HUES6 (cell line): ENCODE results near the gene DHRS1.

Experiments
- H3K27ac ChIP-seq: 2 replicates; pipeline ENCODE4 v1.7.0; 2013; ENCODE audit warnings: low read depth, mild to moderate bottlenecking, low read length, inconsistent platforms
- H3K27me3 ChIP-seq: 2 replicates; pipeline ENCODE4 v1.6.1; 2013; ENCODE audit warnings: low read length; ENCODE audit not compliant: control insufficient read depth, insufficient read depth
- H3K36me3 ChIP-seq: 2 replicates; pipeline ENCODE4 v1.6.1; 2013; ENCODE audit warnings: low read length; ENCODE audit not compliant: control insufficient read depth, insufficient read depth
- H3K4me1 ChIP-seq: 2 replicates; pipeline ENCODE4 v1.6.1; 2013; ENCODE audit warnings: low read length; ENCODE audit not compliant: control insufficient read depth, insufficient read depth
- H3K4me3 ChIP-seq: 2 replicates; pipeline ENCODE4 v1.5.1; 2013; ENCODE audit warnings: low read depth, low read length
- H3K9ac ChIP-seq: one replicate; pipeline ENCODE4 v1.6.1; 2013; ENCODE audit warnings: mild to moderate bottlenecking, low read length
- H3K9me3 ChIP-seq: 2 replicates; pipeline ENCODE4 v1.6.1; 2013; ENCODE audit warnings: low read depth, low read length; ENCODE audit not compliant: control insufficient read depth, insufficient read depth

DHRS1 gene

DNA sequence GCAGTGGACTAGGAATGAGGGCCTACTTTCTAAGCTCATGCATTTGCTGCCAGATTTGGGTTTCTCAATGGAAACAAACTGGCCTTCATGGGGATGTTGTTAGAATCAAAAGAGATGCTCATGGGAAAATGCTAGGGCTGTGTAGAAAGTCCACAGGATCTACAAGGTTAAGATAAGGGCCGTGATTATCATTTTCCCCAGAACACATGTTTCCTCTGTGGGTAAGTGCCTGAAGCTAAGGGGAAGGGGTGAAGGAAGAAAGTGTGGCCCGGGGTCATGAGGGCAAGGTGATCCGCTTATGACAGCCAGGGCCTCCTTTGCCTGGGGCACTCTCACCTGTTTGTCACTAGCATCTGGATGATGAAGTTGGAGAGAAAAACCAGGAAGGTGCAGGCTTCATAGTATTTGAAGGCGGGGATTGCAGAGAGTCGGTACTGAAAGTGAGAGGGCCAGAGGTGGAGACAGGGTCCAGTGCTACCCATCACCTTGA, 25.5 kb upstream of the DHRS1 start:
- H3K36me3 ChIP-seq = no peaks in the 10 kb centered on the region
- no peak overlapping the region for H3K27ac ChIP-seq
- no peak overlapping the region for H3K9ac ChIP-seq
- H3K4me1 ChIP-seq = 0 out of 2 replicates have a peak, but pooled peaks cover 4% of the 10 kb centered on the region
- H3K4me3 ChIP-seq = no peak overlapping the region
- H3K27me3 ChIP-seq = peaks cover 23% of the 10 kb centered on the region
- H3K9me3 ChIP-seq = no peaks in the 10 kb centered on the region

DNA sequence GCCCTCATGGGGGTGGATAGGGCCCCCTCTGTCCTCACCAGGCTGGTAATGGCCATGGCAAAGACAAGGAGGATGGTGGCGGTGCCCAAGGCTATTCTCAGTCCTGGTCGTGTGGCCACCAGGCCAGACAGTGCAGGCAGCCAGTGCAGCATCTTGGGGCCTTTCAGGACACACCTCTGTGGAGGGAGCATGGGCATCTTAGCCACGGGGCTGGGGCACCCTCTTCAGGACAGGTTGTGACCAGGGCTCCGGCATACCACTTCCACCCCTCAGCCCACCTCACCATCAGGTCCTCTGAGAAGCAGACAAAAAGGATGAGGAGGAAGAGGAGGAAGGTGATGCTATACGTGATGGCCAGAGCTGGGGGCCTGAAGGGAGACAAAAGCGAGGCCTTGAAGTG, 24.4 kb upstream of the DHRS1 start:
- Histone ChIP-seq H3K4me3 (no peak overlapping the region), H3K27ac (no peak overlapping the region), H3K9me3 (no peaks in the 10 kb centered on the region), H3K9ac (no peak overlapping the region), H3K4me1 (0 out of 2 replicates have a peak, but pooled peaks cover 4% of the 10 kb centered on the region), H3K36me3 (no peaks in the 10 kb centered on the region), H3K27me3 (peaks cover 23% of the 10 kb centered on the region)

DNA sequence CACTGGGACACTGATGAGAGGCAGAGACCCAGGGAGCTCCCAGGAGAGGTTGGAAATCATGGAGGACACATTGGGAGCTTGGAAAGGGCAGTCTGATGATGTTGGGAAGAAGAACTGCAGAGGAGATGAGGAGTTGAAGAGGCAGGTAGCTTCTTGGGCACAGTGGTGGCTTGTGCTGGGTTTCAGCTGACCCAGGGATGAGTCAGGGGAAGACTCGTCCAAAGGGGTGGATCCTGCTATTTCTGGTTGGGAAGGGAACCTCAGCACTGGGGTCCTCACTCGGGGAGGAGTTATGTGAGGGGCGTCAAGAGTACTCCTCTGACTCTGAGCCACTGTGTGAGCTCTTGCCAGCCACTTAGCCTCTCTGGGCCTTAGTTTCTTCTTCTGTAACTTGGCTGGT, 23.8 kb upstream of the DHRS1 start:
- H3K4me1 ChIP-seq = 0 out of 2 replicates have a peak, but pooled peaks cover 4% of the 10 kb centered on the region
- H3K27me3 ChIP-seq = peaks cover 22% of the 10 kb centered on the region

DNA sequence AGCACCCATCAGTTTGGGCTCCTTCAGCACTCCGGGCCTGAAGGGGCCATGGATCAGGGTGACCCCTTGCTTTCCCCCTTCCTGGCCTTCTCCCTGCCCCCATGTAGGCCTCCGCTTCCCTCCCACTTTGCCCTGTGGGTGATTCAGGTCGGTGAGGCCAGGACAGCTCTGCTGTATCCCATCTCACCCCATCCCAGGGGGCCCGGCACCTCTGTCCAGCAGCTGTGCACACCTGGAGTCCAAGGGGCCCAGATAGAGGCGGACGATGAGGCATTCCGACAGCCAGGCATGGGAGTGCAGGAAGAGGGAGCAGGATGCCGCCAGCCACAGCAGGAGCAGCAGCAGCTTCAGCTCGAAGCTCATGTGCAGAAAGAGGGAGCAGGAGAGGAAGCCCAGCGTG, 23.1 kb upstream of the DHRS1 start:
- H3K36me3 ChIP-seq = no peaks in the 10 kb centered on the region
- no peaks in the 10 kb centered on the region for H3K9me3 ChIP-seq
- H3K27me3 ChIP-seq = peaks cover 24% of the 10 kb centered on the region
- no peak overlapping the region for H3K9ac ChIP-seq
- no peak overlapping the region for H3K4me3 ChIP-seq
- H3K27ac ChIP-seq = no peak overlapping the region
- H3K4me1 ChIP-seq = 0 out of 2 replicates have a peak, but pooled peaks cover 4% of the 10 kb centered on the region

More for the DNA sequence above, 23.8 kb upstream of the DHRS1 start:
- Histone ChIP-seq H3K4me3 (no peak overlapping the region), H3K9ac (no peak overlapping the region), H3K27ac (no peak overlapping the region), H3K9me3 (no peaks in the 10 kb centered on the region), H3K36me3 (no peaks in the 10 kb centered on the region)

DNA sequence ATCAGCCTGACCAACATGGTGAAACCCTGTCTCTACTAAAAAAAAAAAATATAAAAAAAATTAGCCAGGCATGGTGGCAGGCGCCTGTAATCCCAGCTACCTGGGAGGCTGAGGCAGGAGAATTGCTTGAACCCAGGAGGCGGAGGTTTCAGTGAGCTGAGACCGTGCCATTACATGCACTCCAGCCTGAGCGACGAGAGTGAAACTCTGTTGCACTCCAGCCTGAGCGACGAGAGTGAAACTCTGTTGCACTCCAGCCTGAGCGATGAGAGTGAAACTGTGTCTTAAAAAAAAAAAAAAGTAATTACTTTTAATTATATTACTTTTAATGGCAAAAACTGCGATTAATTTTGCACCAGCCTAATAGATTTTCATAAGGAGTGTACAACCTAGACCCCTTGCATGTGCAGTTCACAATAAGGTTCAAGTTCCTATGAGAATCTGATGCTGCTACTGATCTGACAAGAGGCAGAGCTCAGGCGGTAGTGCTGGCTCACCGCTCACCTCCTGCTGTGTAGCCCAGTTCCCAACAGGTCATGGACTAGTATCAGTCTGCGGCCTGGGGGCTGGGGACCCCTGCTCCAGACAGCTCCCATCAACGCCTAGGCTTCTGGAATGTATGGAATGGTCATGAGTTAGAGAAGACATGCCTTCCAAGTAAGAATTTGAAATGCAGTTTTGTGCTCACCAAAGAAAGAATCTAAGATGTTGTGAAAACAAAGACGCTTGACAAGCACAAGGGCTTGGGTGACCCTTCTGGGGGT, 21.8 kb upstream of the DHRS1 start:
- Histone ChIP-seq H3K27ac (no peak overlapping the region), H3K27me3 (peaks cover 30% of the 10 kb centered on the region)

DNA sequence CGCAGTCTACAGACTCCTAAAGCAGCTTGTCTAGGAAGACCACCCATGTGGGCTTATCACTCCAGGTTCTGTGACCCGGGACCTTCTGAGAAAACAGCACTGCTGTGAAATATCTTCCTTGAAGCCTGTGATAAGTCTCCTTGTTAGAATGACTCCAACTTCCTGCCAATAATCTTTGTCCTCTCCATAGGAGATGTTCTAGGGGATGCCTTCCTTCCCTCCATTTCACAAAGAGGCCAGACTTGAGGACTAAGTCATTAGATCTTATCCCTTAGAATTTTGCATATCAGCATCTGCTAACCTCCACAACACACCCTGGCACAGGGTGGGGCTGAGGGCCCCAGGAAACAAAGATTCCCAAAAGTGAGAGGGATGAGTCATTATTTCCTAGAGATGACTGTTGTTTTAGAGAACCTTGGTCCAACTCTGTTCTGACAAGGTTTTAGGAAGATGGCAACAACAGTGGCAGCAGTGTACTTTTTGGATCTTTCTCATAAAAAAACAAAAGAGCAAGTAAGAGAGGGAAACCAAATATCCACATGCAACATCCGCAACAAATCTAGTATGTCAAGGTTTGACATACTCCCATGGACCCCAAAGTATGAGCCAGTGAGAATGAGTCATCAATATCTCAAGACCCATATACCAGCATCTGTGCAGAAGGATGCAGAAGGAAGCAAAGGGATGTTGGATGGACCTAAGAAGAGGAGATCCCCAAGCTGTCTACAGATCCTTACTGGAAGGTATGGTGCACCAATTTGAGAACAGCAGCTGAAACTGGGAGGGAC, 17.8 kb upstream of the DHRS1 start:
- Histone ChIP-seq H3K4me1 (peaks cover 10% of the 10 kb centered on the region; the same call in 1 of the 2 replicates), H3K9me3 (no peaks in the 10 kb centered on the region), H3K27ac (no peak overlapping the region), H3K27me3 (peaks cover 24% of the 10 kb centered on the region), H3K9ac (no peak overlapping the region), H3K4me3 (no peak overlapping the region), H3K36me3 (no peaks in the 10 kb centered on the region)

More for the DNA sequence above, 21.8 kb upstream of the DHRS1 start:
- Histone ChIP-seq H3K9ac (no peak overlapping the region), H3K4me1 (peaks cover 10% of the 10 kb centered on the region; the same call in 1 of the 2 replicates), H3K36me3 (no peaks in the 10 kb centered on the region), H3K9me3 (no peaks in the 10 kb centered on the region), H3K4me3 (no peak overlapping the region)

DNA sequence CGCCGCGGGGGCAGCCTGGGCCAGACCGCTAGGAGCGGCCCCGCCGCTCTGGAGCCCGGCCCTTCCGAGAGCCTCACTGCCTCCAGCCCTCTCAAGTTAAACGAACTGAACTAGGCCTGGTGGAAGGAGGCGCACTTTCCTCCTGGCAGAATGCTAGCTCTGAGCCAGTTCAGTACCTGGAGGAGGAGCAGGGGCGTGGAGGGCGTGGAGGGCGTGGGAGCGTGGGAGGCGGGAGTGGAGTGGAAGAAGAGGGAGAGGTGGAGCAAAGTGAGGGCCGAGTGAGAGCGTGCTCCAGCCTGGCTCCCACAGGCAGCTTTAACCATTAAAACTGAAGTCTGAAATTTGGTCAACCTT, 17.0 kb upstream of the DHRS1 start:
- peak overlapping the region; percentile 20 for H3K9ac ChIP-seq
- H3K36me3 ChIP-seq = peaks cover 5% of the 10 kb centered on the region; the same call in 1 of the 2 replicates
- H3K4me1 ChIP-seq = peaks cover 6% of the 10 kb centered on the region; the same call in 1 of the 2 replicates
- no peak overlapping the region for H3K4me3 ChIP-seq
- H3K9me3 ChIP-seq = no peaks in the 10 kb centered on the region
- peaks cover 24% of the 10 kb centered on the region for H3K27me3 ChIP-seq
- no peak overlapping the region for H3K27ac ChIP-seq

DNA sequence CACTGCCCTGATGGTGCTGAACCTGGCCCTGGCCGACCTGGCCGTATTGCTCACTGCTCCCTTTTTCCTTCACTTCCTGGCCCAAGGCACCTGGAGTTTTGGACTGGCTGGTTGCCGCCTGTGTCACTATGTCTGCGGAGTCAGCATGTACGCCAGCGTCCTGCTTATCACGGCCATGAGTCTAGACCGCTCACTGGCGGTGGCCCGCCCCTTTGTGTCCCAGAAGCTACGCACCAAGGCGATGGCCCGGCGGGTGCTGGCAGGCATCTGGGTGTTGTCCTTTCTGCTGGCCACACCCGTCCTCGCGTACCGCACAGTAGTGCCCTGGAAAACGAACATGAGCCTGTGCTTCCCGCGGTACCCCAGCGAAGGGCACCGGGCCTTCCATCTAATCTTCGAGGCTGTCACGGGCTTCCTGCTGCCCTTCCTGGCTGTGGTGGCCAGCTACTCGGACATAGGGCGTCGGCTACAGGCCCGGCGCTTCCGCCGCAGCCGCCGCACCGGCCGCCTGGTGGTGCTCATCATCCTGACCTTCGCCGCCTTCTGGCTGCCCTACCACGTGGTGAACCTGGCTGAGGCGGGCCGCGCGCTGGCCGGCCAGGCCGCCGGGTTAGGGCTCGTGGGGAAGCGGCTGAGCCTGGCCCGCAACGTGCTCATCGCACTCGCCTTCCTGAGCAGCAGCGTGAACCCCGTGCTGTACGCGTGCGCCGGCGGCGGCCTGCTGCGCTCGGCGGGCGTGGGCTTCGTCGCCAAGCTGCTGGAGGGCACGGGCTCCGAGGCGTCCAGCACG, 16.4 kb upstream of the DHRS1 start:
- H3K9ac ChIP-seq = no peak overlapping the region

DNA sequence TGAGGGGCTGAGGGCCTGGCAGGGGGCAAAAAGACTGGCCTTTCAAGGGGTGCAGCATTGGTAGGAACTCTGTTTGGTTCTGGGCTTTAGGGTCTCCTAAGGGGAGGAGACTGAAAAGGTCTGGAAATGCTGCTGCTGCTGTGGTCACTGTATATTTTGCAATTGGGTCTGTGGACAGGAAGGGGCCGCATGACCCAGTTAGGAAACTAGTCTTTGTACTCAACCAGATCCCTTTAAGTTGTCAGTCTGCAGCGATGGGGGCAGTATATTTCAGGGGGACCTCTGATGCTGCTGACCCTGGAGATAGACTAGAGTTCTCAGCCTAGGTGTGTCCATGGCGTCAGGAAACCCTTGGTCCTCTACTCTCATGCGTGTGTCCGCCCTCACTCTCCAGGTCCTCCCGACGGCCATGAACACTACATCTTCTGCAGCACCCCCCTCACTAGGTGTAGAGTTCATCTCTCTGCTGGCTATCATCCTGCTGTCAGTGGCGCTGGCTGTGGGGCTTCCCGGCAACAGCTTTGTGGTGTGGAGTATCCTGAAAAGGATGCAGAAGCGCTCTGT, 15.7 kb upstream of the DHRS1 start:
- no peak overlapping the region for H3K9ac ChIP-seq
- H3K4me3 ChIP-seq = no peak overlapping the region

More for the DNA sequence above, 16.4 kb upstream of the DHRS1 start:
- Histone ChIP-seq H3K4me3 (no peak overlapping the region), H3K36me3 (peaks cover 5% of the 10 kb centered on the region; the same call in 1 of the 2 replicates), H3K27ac (no peak overlapping the region), H3K27me3 (peaks cover 24% of the 10 kb centered on the region), H3K4me1 (peaks cover 6% of the 10 kb centered on the region; the same call in 1 of the 2 replicates), H3K9me3 (no peaks in the 10 kb centered on the region)

DNA sequence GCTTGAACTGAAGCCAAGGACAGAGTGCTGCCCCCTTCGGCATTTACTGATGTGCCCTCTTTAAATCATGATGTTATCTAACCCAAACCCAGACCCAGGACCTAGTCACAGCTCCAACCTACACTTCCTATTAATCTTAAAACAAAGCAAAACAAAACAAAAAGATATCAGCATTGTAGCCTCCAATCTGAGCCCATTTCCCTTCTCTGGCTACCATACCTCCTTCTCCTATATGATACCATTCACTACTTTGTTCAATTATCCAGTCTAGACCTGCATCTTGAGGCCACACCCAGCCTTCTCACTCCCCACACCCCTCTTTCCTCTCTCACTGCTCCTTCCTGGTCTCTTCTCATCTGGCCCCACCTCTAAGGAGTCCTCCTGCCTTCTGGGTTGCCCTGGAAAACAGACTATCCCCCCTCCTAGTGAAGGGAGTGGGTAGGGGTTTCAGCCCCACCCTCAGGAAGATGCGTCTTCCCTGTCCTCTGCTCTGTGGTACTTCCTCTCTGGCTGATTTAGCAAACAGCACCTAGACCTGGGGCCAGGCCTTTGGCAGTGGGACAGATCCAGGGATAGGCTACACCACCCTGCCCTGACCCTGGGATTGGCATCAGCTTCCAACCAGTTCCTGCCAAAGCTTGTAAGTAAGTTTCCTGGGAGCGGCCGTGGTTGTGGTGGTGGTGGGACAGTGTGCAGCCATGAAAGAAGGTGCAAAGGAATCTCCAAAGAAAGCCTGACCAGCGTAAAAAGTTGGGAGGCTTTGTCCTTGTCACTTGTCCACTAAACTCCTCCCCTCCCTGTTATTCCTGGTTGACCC, 15.0 kb upstream of the DHRS1 start:
- Histone ChIP-seq H3K4me3 (no peak overlapping the region), H3K4me1 (peaks cover 9% of the 10 kb centered on the region), H3K27me3 (peaks cover 18% of the 10 kb centered on the region), H3K9ac (no peak overlapping the region), H3K27ac (no peak overlapping the region), H3K9me3 (no peaks in the 10 kb centered on the region), H3K36me3 (peaks cover 16% of the 10 kb centered on the region; the same call in 1 of the 2 replicates)

More for the DNA sequence above, 15.7 kb upstream of the DHRS1 start:
- Histone ChIP-seq H3K27me3 (peaks cover 24% of the 10 kb centered on the region), H3K9me3 (no peaks in the 10 kb centered on the region), H3K4me1 (peaks cover 7% of the 10 kb centered on the region), H3K27ac (no peak overlapping the region), H3K36me3 (peaks cover 8% of the 10 kb centered on the region; the same call in 1 of the 2 replicates)
